HG03571 (cell line): ENCODE results near the gene SPRR2D.
"Not testable (repeated sequence)": the region's sequence is repeated elsewhere in the genome, so short reads cannot be mapped to it uniquely, and the experiment has no call there.

ENCODE experiments used
- ATAC-seq: cut with Tn5 transposase; IDR thresholded peaks from one replicate; pipeline ENCODE4 v1.9.1; 2021; ENCODE audit not compliant: unreplicated experiment

The SPRR2D gene

DNA sequence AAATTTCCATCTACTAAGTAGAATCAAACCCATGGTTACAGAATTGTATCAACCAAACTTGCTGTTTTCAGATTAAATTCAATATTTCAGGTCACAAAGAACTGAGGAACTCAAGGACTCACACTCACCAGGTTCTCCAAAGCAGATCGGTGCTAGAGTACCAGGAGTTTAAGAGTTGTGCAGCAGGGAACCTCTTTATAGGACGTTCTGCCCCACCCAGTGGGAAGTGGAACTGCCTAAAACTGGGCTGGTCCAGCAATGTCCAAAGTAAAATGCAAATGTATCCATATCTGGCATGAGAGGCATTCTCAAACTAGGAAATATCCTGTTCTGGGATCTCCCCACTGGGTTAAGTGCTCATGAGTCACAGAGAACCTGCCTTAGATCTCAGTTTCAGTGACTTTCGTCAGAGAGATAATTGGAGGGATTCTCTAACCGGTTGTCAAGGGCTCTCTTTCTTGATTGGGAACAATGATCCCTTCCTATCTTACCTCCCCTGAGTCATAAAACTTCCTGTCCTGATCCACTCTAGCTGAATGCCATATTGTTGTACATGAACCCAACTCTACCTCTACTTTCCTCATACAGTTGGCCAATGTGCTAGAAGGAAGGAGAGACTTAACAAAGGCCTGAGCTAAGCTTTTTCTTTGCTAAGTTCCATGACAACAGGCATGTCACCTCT is at the start of gene SPRR2D:
SPRR2D (minus strand) TSS at position 171 of the 682 bp plus-strand sequence. CDS start 774 bp downstream, outside the sequence.
- no peak for ATAC-seq

DNA sequence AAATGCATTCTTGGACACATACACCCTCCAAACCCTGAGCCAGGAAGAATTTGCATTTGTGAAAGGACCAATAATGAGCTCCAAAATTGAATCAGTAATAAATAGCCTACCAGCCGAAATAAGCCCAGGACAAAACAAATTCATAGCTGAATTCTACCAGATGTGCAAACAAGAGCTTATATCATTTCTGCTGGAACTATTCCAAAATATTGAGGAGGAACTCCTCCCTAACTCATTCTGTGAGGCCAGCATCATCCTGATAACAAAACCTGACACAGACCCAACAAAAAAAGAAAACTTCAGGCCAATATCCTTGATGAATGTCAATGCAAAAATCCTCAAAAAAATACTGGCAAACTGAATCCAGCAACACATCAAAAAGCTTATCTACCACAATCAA is 46.7 kb upstream of the SPRR2D start:
- no peak for ATAC-seq

DNA sequence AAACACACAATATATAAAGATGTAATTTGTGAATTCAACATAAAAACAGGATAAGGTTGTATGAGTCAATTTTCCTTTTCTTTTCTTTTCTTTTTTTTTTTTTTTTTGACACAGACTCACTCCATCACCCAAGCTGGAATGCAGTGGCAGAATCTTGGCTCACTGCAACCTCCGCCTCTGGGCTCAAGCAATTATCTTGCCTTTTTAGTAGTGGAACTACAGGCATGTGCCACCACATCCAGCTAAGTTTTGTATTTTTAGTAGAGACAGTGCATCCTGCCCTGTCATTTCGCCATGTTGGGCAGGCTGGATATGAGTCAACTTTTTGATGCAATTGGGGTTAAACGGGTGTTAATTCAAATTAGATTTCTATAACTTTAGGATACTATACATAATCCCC is 40.8 kb upstream of the SPRR2D start:
- no peak for ATAC-seq

DNA sequence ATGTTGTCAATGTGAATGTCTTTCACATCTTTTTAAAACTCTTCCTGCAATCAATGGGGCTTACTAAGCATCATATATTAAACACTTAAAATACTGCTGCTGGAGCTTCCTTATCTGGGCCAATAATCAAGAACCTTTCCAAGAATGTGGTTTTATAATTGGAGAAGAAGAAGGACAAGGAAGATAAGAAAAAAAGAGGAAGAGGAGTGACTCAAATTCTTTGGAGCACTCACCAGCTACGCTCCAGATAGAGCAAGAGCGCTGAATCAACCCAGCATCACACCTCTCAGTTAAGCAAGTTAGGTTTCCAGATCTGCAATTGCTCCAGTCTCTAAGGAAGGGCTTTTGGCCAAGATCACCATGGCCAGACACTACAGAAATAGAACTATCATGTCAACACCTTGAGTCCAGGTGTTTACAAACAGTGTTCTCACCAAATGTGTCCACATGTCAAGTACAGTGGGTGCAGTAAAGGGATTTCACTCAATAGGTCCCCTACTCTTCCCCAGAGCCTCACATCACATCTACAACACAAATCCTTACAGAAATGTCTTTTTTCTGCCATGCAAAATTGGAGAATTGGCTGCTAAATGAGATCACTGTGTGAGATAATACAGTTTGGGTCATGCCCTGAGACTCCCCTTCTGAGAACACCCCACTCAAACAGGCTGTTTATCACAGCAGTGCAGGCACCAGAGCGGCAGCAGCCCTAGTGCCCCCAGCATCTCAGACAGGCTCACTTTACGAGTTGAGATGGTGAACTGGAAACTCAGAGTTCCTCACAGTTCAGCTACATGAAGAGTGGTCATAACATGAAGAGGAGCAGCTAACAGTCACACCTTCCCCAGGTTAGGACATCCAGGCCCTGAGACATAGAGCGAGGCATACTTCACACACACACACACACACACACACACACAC is 32.1 kb upstream of the SPRR2D start:
- no peak for ATAC-seq

DNA sequence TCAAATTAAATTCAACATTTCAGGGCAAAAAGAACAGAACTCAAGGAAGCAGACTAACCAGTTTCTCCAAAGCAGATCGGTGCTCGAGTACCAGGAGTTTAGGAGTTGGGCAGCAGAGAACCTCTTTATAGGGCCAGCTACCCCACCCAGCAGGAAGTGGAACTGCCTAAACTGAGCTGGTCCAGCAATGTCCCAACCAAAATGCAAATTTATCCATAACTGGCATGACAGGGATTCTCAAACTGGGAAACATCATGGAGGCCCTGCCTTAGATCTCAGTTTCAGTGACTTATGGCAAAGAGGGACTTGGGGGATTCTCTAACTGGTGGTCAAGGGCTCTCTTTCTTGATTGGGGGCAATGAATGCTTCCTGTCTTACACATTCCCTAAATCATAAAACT is 30.6 kb upstream of the SPRR2D start, which contains the start of gene SPRR2B:
SPRR2B (minus strand) TSS at position 101 of the 400 bp plus-strand sequence. CDS start 772 bp downstream, outside the sequence.
- no peak for ATAC-seq

DNA sequence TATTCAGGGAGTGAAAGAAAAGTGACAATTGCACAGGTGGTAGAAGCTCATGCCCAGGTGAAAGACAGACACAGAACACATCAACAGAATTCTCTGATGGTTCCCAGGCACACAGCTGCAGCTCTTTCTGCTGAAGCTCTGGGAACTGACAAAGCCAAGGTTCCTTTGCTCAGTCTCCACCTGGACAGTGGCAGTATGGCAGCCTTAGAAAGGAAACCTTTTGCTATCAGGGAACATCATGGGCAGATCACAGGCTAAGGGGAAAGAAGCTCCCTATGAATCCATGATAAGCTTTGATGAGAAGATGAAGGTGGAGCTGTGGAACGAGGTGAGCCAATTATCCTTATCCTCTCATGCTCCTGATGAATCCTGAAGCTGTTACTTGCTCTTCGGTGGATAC is 29.3 kb upstream of the SPRR2D start:
- ATAC-seq = no peak

DNA sequence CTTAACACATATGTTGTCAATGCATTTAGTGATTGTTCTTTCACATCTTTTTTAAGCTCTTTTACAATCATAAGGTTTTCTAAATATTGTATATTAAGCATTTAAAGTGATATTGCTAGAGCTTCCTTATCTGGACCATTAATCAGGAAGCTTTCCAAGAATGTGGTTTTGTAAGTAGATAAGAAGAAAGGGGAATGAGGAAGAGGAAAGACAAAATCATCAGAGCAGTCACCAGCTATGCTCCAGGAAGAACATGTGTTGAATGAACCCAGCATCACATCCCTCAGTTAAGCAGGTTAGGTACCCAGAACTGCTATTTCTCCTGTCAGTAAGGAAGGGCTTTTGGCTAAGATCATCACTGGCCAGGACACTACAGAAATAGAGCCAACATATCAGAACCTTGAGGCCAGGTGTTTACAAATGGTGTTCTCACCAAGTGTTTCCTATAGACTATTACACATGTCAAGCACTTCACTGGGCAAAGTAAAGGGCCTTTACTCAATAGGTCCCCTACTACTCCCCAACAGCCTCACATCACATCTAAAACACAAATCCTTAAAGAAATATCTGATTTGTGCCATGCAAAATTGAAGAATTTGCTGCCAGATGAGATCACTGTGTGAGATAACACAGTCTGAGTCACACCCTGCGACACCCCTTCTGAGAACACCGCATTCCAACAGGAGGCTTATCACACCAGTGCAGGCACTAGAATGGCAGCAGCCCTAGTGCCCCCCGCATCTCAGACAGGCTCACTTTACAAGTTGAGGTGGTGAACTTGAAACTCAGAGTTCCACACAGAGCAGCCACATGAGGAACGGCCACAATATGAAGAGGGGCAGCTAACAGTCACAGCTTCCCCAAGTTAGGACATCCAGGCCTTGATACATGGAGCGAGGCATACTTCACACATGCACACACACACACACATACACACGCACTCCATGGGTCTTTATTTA is 18.2 kb upstream of the SPRR2D start:
- ATAC-seq = no peak

DNA sequence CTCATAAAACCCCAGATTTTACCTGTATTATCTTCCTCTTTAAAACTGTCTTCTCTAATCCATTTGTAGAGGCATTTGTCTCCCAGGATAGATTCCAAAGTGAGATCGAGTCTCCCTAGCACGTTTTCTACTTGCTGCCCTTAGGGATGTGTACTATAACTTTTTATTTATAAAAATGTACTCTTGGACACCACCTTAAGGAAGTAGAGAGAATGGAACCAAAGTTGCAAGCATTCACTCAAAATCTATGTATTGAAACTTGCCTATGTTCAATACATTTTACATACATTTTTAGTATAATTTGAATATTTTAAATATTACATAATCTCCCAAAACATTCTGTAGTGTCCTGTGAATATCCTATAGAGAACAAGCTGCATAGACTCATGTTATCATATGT is 17.2 kb upstream of the SPRR2D start:
- no peak for ATAC-seq

DNA sequence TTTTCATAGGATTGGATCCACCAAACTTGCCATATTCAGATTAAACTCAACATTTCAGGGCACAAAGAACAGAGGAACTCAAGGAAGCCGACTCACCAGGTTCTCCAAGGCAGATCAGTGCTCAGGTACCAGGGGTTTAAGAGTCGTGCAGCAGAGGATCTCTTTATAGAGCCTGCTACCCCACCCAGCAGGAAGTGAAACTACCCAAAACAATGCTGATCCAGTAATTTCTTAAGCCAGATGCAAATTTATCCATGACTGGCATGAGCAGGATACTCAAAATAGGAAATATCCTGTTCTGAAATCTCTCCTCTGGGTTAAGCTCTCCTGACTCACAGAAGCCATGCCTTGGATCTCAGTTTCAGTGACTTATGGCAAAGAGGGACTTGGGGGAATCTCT is 16.5 kb upstream of the SPRR2D start, which contains the start of gene SPRR2A:
SPRR2A (minus strand) TSS at position 138 of the 400 bp plus-strand sequence. CDS start 777 bp downstream, outside the sequence.
- ATAC-seq = no peak

DNA sequence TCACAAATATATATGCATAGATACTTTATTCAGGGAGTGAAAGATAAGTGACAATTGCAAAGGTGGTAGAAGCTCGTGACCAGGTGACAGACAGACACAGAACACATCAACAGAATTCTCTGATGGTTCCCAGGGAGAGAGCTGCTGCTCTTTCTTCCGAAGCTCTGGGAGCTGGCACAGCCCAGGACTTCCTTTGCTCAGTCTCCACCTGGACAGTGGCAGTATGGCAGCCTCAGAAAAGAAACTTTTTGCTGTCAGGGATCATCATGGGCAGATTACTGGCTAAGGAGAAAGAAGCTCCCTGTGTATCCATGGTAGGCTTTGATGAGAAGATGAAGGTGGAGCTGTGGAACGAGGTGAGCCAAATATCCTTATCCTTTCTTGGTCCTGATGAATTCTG is 15.2 kb upstream of the SPRR2D start:
- not testable (repeated sequence) for ATAC-seq

DNA sequence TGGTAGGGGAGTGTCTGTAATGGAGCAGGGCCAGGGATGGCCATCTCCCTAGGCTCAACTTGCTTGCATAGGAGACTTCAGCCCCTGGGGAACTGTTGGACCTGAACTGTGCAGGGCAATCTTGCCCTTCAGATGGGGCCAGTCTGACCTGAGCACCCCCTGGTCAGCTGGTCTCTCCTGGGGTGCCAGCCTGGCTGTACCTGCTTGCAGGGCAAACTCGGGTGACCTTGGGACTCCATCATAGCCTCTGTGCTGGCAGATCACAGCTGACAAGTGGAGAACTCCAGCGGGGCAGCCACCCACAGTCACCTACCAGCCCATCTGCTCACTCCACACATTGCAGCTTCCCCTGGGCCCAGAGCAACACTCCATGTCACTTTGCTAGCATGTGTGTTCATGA is 8.3 kb upstream of the SPRR2D start:
- ATAC-seq = no peak

DNA sequence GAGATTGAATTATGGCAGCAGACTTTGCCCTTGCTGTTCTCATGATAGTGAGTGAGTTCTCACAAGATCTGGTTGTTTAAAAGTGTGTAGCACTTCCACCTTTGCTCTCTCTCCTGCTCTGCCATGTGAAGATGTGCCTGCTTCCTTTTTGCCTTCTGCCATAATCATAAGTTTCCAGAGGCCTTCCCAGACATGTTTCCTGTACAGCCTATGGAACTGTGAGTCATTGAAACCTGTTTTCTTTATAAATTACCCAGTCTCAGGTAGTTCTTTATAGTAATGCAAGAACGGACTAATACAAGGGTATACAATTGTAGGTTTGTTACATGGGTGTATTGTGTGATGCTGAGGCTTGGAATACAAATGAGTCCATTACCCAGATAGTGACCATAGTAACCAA is 5.7 kb downstream of the SPRR2D start:
- ATAC-seq = no peak

DNA sequence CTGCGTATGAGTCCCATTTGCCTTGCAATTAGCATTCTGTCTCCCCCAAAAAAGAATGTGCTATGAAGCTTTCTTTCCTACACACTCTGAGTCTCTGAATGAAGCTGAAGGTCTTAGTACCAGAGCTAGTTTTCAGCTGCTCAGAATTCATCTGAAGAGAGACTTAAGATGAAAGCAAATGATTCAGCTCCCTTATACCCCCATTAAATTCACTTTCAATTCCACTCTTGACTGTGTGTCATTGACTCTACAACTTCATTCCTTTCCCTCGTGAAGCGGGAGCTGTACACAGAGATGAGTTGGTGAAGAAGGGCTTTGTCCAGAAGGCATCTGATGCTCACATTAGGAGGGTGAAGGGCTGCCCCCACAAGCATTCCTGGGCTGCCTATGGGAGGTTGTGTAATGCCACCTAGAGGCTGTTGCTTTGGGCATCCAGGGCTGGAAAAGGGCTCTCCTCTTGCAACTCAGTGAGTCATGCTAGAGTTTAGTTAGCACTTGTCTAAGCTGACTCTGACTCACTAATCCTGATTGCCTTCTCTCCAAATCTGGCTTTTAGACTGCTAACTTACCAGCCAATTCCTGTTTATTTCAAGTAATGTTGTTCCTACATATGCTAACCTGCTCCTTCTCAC is 8.1 kb downstream of the SPRR2D start:
- no peak for ATAC-seq

DNA sequence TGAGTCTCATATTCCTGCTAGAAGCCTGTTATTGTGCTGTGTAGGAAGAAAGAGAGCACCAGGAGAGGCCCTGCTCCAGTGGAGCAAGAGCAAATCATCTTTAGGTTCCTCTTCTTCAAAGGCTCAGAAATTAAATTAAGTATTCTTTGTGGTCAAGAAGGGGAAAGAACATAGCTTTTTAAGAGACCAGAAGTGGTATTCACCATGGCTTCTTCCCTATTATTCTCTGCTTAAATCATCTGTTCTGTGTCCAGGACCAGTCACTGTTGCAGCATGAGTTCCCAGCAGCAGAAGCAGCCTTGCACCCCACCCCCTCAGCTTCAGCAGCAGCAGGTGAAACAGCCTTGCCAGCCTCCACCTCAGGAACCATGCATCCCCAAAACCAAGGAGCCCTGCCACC is 8.8 kb downstream of the SPRR2D start:
- no peak for ATAC-seq

DNA sequence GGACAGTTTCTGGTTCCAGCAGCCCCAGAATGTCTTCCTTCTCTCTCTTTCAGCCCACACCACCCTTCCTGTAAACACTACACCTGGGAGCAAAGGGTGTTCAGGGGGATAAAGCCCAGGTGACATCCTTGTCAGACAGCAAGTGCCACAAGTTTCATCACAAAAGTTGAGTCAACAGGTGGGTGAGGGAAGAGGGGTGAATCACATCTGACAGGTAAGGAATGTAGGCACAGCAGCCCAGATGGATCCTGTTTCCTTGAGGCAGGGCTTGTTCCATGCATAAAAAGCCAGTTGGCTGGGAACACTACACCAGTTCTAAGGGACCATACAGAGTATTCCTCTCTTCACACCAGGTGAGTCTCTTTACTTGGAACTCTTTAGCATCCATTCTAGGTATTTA is 10.0 kb downstream of the SPRR2D start, which contains the start of gene SPRR1B:
SPRR1B (plus strand) TSS at position 309 of the 400 bp plus-strand sequence. CDS start 1,143 bp downstream, outside the sequence.
- no peak for ATAC-seq

DNA sequence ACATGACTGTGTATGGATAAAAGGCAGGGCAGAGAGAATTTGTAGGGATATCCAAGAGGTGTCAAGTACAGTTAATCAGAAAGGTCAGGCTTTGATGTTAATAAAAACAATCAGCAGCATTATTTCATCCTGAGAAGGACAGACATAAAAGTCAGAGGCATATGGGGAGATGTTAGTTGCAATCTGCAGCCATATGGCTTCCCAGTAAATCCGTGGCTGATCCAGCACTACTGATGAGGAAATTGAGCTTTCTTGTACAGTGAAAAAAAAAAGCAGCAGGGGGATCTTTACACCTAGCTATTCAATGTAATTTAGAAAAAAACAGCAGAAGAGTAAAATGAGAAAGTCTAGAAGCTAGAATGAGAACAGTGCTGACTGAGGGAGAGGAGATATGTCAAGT is 12.2 kb downstream of the SPRR2D start:
- no peak for ATAC-seq

DNA sequence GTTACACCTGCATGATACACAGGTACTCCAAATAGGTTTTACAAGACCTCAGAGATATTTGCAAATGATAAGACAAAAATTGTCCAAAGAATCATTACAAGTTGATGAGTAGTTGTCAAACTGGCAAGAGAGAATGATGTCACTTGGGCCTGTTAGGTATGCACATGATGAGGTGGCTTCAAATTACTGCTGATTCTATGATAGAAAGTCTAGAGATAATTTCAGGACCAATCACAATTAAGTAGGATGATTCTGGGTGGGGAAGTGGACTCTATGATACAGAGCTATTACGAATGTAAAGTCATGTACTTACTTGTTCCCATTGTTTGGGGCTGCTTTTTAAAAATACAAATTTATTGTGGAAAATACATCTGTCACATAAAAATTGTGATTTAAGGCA is 15.1 kb downstream of the SPRR2D start:
- ATAC-seq = no peak

DNA sequence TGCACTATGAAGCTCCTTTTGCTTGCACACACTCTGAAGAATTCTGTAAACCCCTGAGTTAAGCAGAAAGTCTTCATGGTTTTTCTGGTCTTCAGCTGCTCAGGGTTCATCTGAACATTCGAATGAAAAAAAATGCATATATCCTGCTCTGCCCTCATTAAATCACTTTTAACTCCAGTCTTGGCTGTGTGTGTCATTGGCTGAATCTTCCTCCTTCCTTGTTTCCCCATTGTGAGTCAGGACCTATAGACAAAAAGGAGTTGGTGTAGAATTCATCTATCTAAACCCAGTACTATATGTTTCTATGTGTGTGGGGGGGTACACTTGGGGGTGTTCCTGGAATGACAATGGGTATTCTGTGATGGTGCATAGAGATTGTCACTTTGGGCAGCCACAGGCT is 16.5 kb downstream of the SPRR2D start:
- ATAC-seq = no peak

DNA sequence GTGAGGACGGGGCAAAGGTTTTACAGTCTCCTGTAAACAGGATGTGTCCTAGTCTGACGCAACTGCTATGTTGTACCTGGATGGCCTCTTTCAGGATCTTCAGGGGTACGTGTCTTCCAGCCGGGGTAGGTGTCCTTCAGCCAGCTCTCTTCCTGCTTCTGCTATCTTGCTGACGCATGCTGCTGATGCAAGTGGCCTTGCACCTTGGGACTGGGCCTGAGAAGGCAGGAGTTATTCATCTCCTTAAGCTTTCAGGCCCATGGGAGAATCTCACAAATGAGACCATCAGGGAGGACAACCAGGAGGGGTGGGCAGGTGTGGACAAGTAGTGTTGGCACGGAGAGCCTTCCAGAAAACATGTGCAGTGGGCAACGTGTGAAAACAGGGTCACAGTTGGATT is 17.8 kb downstream of the SPRR2D start:
- ATAC-seq = no peak

DNA sequence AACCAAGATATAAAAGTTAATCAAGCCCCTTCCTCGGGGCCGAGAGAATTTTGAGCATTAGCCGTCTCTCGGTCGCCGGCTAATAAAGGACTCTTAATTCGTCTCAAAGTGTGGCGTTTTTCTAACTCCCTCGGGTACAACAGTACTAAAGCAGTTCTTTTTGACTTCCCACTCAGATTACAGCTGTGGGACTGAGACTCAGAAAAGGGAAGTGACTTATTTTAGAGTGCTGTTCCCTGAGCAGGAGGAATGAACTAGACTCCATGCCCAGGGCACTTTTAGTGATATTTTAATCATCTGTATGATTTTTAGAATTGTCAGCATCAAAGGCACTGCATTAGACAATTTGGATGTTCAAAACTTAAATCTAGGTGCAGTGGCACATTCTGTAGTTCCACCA is 18.6 kb downstream of the SPRR2D start:
- not testable (repeated sequence) for ATAC-seq
